ENCODE measurements around the gene EPHB2. TPM values are rescaled to one million over a fixed set of nuclear protein-coding genes. Genes with fewer than 3 reads are reported as not detected.

The EPHB2 gene
- total RNA-seq, 1 experiment from 2014 or later: 18.5 TPM

DNA sequence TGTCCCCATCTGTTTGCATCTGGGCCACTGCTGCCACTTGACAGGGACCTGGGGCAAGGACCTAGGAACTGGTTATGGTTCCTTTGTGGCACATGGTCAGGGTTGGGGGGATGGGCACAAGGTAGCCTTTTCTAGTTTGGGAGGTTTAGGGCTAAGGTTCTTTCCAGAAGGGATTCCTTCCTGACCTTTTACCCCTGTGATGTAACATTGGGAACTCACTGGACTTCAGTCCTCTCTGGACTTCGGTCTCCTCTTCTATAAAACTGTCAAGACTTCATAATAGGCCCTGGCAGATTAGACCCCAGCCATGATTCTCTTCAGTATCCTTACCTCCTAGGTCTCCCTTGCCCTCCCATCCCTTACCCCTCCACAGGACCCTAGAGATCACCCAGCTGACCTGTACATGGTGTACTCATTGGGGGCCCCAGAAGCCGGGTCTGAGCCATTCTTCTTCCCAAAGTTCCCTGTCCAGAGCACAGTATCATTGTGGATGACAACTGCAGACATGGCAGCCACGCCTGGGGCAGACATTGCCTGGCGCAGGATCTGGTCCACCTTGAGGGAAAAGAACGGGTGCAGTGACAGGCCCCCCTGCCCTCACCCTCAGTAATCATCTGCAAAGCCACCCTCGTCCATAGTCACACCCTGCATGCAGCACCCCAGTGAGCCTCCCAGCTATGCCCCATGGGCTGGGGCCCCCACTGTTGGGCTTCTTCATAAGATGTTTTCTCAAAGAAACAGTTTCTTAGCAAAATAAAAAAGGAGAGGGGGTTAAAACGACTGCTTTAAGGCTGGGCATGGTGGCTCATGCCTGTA lies 249.1 kb downstream of the EPHB2 start:
- DNase-seq (ENCODE audit: low spot score) (no peak), ATAC-seq (no peak)
- H3K9me3 Mint-ChIP-seq: no peaks in the 10 kb centered on the region
- H3K27ac Mint-ChIP-seq: no peak overlapping the region
- TF ChIP-seq, protein P1, sequence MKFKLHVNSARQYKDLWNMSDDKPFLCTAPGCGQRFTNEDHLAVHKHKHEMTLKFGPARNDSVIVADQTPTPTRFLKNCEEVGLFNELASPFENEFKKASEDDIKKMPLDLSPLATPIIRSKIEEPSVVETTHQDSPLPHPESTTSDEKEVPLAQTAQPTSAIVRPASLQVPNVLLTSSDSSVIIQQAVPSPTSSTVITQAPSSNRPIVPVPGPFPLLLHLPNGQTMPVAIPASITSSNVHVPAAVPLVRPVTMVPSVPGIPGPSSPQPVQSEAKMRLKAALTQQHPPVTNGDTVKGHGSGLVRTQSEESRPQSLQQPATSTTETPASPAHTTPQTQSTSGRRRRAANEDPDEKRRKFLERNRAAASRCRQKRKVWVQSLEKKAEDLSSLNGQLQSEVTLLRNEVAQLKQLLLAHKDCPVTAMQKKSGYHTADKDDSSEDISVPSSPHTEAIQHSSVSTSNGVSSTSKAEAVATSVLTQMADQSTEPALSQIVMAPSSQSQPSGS (CRISPR knock-in tag; IDR thresholded peaks at IDR 0.05; ENCODE audit: borderline replicate concordance, low read depth): no peak
- TF ChIP-seq, protein P2, sequence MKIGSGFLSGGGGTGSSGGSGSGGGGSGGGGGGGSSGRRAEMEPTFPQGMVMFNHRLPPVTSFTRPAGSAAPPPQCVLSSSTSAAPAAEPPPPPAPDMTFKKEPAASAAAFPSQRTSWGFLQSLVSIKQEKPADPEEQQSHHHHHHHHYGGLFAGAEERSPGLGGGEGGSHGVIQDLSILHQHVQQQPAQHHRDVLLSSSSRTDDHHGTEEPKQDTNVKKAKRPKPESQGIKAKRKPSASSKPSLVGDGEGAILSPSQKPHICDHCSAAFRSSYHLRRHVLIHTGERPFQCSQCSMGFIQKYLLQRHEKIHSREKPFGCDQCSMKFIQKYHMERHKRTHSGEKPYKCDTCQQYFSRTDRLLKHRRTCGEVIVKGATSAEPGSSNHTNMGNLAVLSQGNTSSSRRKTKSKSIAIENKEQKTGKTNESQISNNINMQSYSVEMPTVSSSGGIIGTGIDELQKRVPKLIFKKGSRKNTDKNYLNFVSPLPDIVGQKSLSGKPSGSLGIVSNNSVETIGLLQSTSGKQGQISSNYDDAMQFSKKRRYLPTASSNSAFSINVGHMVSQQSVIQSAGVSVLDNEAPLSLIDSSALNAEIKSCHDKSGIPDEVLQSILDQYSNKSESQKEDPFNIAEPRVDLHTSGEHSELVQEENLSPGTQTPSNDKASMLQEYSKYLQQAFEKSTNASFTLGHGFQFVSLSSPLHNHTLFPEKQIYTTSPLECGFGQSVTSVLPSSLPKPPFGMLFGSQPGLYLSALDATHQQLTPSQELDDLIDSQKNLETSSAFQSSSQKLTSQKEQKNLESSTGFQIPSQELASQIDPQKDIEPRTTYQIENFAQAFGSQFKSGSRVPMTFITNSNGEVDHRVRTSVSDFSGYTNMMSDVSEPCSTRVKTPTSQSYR (CRISPR knock-in tag; IDR thresholded peaks at IDR 0.05): no peak
- TF ChIP-seq ZNF671 (CRISPR knock-in tag; IDR thresholded peaks at IDR 0.05) (no peak), ZNF263 (CRISPR knock-in tag; IDR thresholded peaks at IDR 0.05; ENCODE audit: low read depth) (no peak), CREB1 (CRISPR knock-in tag; IDR thresholded peaks at IDR 0.05) (no peak), SMAD4 (CRISPR knock-in tag; IDR thresholded peaks at IDR 0.05) (no peak), FOXJ3 (CRISPR knock-in tag; IDR thresholded peaks at IDR 0.05; ENCODE audit: borderline replicate concordance) (no peak)
- H3K36me3 Mint-ChIP-seq: no peaks in the 10 kb centered on the region
- no peak overlapping the region for H3K4me3 Mint-ChIP-seq
- peaks cover 14% of the 10 kb centered on the region for H3K27me3 Mint-ChIP-seq (ENCODE audit: low read depth)
- no peaks in the 10 kb centered on the region for H3K4me1 Mint-ChIP-seq
- ChIA-PET POLR2A (no interaction called here), CTCF (interaction anchor here (0.7 to 0.8 kb wide), 2 partner anchors 16 to 294 kb away, joined by 3 to 6 read pairs; no protein-coding TSS in a partner anchor)

DNA sequence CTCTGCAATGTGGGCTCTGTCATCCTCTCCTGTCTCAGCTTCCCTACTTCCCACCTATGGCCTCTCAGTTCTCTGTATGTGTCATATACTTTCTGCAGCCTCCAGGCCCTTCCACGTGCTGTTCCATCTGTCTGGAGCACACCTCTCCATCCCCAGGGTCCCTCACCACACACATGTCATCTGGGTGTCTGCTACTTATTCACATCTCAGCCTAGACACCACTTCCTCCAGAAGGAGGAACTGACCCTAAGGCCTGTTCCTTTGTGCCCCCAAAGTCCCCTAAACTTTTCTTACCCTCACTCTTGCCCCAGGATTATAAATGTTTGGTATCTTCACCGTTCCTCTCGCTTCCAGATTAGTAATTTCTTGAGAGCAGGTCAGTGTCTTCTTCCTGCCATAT lies 251.9 kb downstream of the EPHB2 start:
- DNase-seq (ENCODE audit: low spot score) (no peak), ATAC-seq (no peak)
- CTCF ChIA-PET: no interaction called here
- H3K9me3 Mint-ChIP-seq: peaks cover 8% of the 10 kb centered on the region
- H3K4me1 Mint-ChIP-seq: no peaks in the 10 kb centered on the region
- POLR2A ChIA-PET: no interaction called here
- H3K4me3 Mint-ChIP-seq: no peak overlapping the region
- no peak overlapping the region for H3K27ac Mint-ChIP-seq
- H3K27me3 Mint-ChIP-seq (ENCODE audit: low read depth): no peaks in the 10 kb centered on the region; the same call in 1 of the 2 replicates
- H3K36me3 Mint-ChIP-seq: no peaks in the 10 kb centered on the region
- TF ChIP-seq ATF1 (CRISPR knock-in tag; IDR thresholded peaks at IDR 0.05): no peak
- TF ChIP-seq, protein P3, sequence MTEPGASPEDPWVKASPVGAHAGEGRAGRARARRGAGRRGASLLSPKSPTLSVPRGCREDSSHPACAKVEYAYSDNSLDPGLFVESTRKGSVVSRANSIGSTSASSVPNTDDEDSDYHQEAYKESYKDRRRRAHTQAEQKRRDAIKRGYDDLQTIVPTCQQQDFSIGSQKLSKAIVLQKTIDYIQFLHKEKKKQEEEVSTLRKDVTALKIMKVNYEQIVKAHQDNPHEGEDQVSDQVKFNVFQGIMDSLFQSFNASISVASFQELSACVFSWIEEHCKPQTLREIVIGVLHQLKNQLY (CRISPR knock-in tag; IDR thresholded peaks at IDR 0.05): no peak
- no peak for TF ChIP-seq ZNF121 (CRISPR knock-in tag; IDR thresholded peaks at IDR 0.05)
- TF ChIP-seq, protein P4, sequence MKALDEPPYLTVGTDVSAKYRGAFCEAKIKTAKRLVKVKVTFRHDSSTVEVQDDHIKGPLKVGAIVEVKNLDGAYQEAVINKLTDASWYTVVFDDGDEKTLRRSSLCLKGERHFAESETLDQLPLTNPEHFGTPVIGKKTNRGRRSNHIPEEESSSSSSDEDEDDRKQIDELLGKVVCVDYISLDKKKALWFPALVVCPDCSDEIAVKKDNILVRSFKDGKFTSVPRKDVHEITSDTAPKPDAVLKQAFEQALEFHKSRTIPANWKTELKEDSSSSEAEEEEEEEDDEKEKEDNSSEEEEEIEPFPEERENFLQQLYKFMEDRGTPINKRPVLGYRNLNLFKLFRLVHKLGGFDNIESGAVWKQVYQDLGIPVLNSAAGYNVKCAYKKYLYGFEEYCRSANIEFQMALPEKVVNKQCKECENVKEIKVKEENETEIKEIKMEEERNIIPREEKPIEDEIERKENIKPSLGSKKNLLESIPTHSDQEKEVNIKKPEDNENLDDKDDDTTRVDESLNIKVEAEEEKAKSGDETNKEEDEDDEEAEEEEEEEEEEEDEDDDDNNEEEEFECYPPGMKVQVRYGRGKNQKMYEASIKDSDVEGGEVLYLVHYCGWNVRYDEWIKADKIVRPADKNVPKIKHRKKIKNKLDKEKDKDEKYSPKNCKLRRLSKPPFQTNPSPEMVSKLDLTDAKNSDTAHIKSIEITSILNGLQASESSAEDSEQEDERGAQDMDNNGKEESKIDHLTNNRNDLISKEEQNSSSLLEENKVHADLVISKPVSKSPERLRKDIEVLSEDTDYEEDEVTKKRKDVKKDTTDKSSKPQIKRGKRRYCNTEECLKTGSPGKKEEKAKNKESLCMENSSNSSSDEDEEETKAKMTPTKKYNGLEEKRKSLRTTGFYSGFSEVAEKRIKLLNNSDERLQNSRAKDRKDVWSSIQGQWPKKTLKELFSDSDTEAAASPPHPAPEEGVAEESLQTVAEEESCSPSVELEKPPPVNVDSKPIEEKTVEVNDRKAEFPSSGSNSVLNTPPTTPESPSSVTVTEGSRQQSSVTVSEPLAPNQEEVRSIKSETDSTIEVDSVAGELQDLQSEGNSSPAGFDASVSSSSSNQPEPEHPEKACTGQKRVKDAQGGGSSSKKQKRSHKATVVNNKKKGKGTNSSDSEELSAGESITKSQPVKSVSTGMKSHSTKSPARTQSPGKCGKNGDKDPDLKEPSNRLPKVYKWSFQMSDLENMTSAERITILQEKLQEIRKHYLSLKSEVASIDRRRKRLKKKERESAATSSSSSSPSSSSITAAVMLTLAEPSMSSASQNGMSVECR (CRISPR knock-in tag; IDR thresholded peaks at IDR 0.05; ENCODE audit: borderline replicate concordance): no peak
- TF ChIP-seq RORB (CRISPR knock-in tag; IDR thresholded peaks at IDR 0.05): no peak
- no peak for TF ChIP-seq PRRX2 (CRISPR knock-in tag; IDR thresholded peaks at IDR 0.05)
- TF ChIP-seq NR2C2 (CRISPR knock-in tag; IDR thresholded peaks at IDR 0.05): no peak
- no peak for TF ChIP-seq OVOL2 (CRISPR knock-in tag; IDR thresholded peaks at IDR 0.05; ENCODE audit: borderline replicate concordance)
- TF ChIP-seq, protein P5, sequence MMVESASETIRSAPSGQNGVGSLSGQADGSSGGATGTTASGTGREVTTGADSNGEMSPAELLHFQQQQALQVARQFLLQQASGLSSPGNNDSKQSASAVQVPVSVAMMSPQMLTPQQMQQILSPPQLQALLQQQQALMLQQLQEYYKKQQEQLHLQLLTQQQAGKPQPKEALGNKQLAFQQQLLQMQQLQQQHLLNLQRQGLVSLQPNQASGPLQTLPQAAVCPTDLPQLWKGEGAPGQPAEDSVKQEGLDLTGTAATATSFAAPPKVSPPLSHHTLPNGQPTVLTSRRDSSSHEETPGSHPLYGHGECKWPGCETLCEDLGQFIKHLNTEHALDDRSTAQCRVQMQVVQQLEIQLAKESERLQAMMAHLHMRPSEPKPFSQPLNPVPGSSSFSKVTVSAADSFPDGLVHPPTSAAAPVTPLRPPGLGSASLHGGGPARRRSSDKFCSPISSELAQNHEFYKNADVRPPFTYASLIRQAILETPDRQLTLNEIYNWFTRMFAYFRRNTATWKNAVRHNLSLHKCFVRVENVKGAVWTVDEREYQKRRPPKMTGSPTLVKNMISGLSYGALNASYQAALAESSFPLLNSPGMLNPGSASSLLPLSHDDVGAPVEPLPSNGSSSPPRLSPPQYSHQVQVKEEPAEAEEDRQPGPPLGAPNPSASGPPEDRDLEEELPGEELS (CRISPR knock-in tag; IDR thresholded peaks at IDR 0.05): no peak
- TF ChIP-seq, protein P6, sequence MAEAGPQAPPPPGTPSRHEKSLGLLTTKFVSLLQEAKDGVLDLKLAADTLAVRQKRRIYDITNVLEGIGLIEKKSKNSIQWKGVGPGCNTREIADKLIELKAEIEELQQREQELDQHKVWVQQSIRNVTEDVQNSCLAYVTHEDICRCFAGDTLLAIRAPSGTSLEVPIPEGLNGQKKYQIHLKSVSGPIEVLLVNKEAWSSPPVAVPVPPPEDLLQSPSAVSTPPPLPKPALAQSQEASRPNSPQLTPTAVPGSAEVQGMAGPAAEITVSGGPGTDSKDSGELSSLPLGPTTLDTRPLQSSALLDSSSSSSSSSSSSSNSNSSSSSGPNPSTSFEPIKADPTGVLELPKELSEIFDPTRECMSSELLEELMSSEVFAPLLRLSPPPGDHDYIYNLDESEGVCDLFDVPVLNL (CRISPR knock-in tag; IDR thresholded peaks at IDR 0.05; ENCODE audit: borderline replicate concordance, low read depth): no peak
